ENCODE results near the gene FAM135A. TPM values are rescaled to one million over a fixed set of nuclear protein-coding genes. Genes with fewer than 3 reads are reported as not detected.
"Not testable (repeated sequence)": the region's sequence is repeated elsewhere in the genome, so short reads cannot be mapped to it uniquely, and the experiment has no call there.

FAM135A gene
- total RNA-seq, 1 experiment from 2014 or later: 31.0 TPM

GRCh38 chr6:70445001-70445400 lies 31.7 kb downstream of the FAM135A start:
- Mint-ChIP-seq H3K36me3 (ENCODE audit: insufficient read depth in 1 of 3, low read depth in 3 of 3) (peaks cover 60 to 73% (median 68%) of the 10 kb centered on the region in 3 experiments), H3K27me3 (ENCODE audit: low read depth) (no peaks in the 10 kb centered on the region), H3K9me3 (peaks cover 20 to 37% of the 10 kb centered on the region in 2 experiments), H3K4me1 (peaks cover 10 to 13% of the 10 kb centered on the region in 2 experiments; a peak in 2 of 4 replicates), H3K27ac (no peak overlapping the region), H3K4me3 (no peak overlapping the region)
- Histone ChIP-seq H4K20me1 (ENCODE audit: control insufficient read depth, insufficient read depth, insufficient read length) (no peaks in the 10 kb centered on the region), H3K18ac (ENCODE audit: insufficient read length, low read depth, low read length) (no peak overlapping the region), H3K79me1 (ENCODE audit: insufficient read depth, low read depth, low read length, poor library complexity, severe bottlenecking) (no peaks in the 10 kb centered on the region), H2AK5ac (ENCODE audit: insufficient read length, low read length) (no peak overlapping the region), H3K14ac (ENCODE audit: insufficient read depth, low read length) (no peak overlapping the region), H2AFZ (ENCODE audit: low read length) (no peak overlapping the region), H3K4me1 (ENCODE audit: insufficient read depth, low read length) (no peaks in the 10 kb centered on the region), H3K27ac (ENCODE audit: insufficient read length, low read depth, low read length) (no peak overlapping the region), H4K8ac (replicated peaks; ENCODE audit: insufficient read length, low read depth, low read length) (no peak overlapping the region), H3K27me3 (ENCODE audit: insufficient read depth, low read length) (no peaks in the 10 kb centered on the region), H3K4me2 (ENCODE audit: insufficient read depth, insufficient read length, low read length) (no peak overlapping the region), H3K23ac (ENCODE audit: insufficient read length, low read depth, low read length) (no peak overlapping the region), H3K9ac (ENCODE audit: extremely low read depth, insufficient read length, low read length) (no peak overlapping the region), H2BK5ac (ENCODE audit: insufficient read length, low read length) (no peak overlapping the region), H2BK15ac (ENCODE audit: low read depth, low read length) (no peak overlapping the region), H4K91ac (ENCODE audit: insufficient read length, low read depth, low read length) (no peak overlapping the region), H3K9me3 (ENCODE audit: control insufficient read depth, low read depth, low read length) (no peaks in the 10 kb centered on the region), H4K5ac (ENCODE audit: insufficient read length, low read depth, low read length) (no peak overlapping the region), H2BK20ac (ENCODE audit: low read depth, low read length, poor library complexity, severe bottlenecking) (no peak overlapping the region), H2BK12ac (ENCODE audit: insufficient read length, low read depth, low read length) (no peak overlapping the region), H3K4ac (ENCODE audit: low read depth, low read length) (no peak overlapping the region), H3K79me2 (ENCODE audit: insufficient read depth, low read length) (0 out of 2 replicates have a peak, but pooled peaks cover 2% of the 10 kb centered on the region), H3K56ac (ENCODE audit: insufficient read length, low read depth, low read length) (no peak overlapping the region), H2BK120ac (ENCODE audit: low read depth, low read length, poor library complexity, severe bottlenecking) (no peak overlapping the region), H3K23me2 (ENCODE audit: insufficient read length, low read depth, low read length, poor library complexity, severe bottlenecking) (no peaks in the 10 kb centered on the region), H3T11ph (ENCODE audit: low read length) (no peak overlapping the region)
- TF ChIP-seq CTCF (conservative IDR thresholded peaks at IDR 0.05): no peak
- WGBS (ENCODE audit: extremely low coverage, insufficient read length, low lambda C conversion rate): no CpG with 5 or more reads among the region's 2 CpGs
- DNase-seq: no peak

DNA sequence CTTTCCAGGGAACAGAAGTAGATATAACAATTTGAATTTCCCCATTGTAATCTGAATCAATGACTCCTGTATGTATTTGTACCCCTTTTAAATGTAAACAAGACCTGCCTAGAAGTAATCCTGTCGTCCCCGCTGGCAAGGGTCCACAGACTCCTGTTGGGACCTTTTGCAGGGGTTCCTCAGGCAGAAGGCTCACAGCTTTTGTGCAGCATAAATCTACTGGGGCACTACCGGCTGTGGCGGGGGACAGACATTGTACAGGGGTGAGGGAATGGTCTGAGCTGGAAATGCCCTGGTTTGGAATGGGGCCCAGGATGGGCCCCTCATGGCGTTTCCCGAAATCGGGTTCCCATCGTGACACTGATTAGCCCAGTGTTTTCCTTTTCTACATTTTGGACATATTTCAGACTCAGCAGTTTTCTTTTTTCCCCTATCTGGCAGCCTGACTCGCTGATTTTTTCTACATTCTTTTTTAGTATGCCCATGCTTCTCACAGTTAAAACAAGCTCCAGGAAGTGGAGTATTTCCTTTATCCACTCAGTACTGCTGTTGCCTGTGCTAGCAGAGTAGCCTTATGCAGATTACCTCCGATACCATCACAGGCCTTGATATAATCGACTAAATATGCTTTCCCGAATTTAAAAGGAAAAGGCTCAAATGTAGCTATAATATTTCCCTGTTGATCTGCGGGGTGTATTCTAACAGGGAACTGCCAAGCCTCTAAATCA lies 34.2 kb downstream of the FAM135A start:
- H3K9me3 ChIP-seq (ENCODE audit: control insufficient read depth, low read depth, low read length); H3K14ac ChIP-seq (ENCODE audit: insufficient read depth, low read length); H3K27ac ChIP-seq (ENCODE audit: insufficient read length, low read depth, low read length); H2AFZ ChIP-seq (ENCODE audit: low read length); H4K20me1 ChIP-seq (ENCODE audit: control insufficient read depth, insufficient read depth, insufficient read length); H3K27me3 ChIP-seq (ENCODE audit: insufficient read depth, low read length); H4K91ac ChIP-seq (ENCODE audit: insufficient read length, low read depth, low read length); H2BK12ac ChIP-seq (ENCODE audit: insufficient read length, low read depth, low read length); H3K23me2 ChIP-seq (ENCODE audit: insufficient read length, low read depth, low read length, poor library complexity, severe bottlenecking); H3K4me1 ChIP-seq (ENCODE audit: insufficient read depth, low read length); H3K4me3 Mint-ChIP-seq; H3K79me1 ChIP-seq (ENCODE audit: insufficient read depth, low read depth, low read length, poor library complexity, severe bottlenecking); H3K9ac ChIP-seq (ENCODE audit: extremely low read depth, insufficient read length, low read length); DNase-seq; H3K23ac ChIP-seq (ENCODE audit: insufficient read length, low read depth, low read length); H3K27me3 Mint-ChIP-seq (ENCODE audit: low read depth); H2BK15ac ChIP-seq (ENCODE audit: low read depth, low read length); H3T11ph ChIP-seq (ENCODE audit: low read length); H3K18ac ChIP-seq (ENCODE audit: insufficient read length, low read depth, low read length); H3K4ac ChIP-seq (ENCODE audit: low read depth, low read length); H3K79me2 ChIP-seq (ENCODE audit: insufficient read depth, low read length); H3K56ac ChIP-seq (ENCODE audit: insufficient read length, low read depth, low read length); H2AK5ac ChIP-seq (ENCODE audit: insufficient read length, low read length); H2BK20ac ChIP-seq (ENCODE audit: low read depth, low read length, poor library complexity, severe bottlenecking); H2BK5ac ChIP-seq (ENCODE audit: insufficient read length, low read length); H4K8ac ChIP-seq (replicated peaks; ENCODE audit: insufficient read length, low read depth, low read length); H2BK120ac ChIP-seq (ENCODE audit: low read depth, low read length, poor library complexity, severe bottlenecking); H3K4me2 ChIP-seq (ENCODE audit: insufficient read depth, insufficient read length, low read length); H4K5ac ChIP-seq (ENCODE audit: insufficient read length, low read depth, low read length): not testable (repeated sequence)
- Mint-ChIP-seq H3K27ac (peak overlapping the region in 1 of 3 experiments; percentile 34; a peak in 1 of 7 replicates), H3K36me3 (ENCODE audit: insufficient read depth in 1 of 3, low read depth in 3 of 3) (peaks cover 61 to 78% (median 70%) of the 10 kb centered on the region in 3 experiments), H3K9me3 (peaks cover 20 to 37% of the 10 kb centered on the region in 2 experiments), H3K4me1 (peaks cover 10 to 13% of the 10 kb centered on the region in 2 experiments; a peak in 2 of 4 replicates)
- no CpG with 5 or more reads among the region's 13 CpGs for WGBS (ENCODE audit: extremely low coverage, insufficient read length, low lambda C conversion rate)
